PC-9 (cell line): ENCODE results near the gene GALNT9. TPM values are rescaled to one million over a fixed set of nuclear protein-coding genes. Genes with fewer than 3 reads are reported as not detected.

Source experiments
- BruUV-seq: library from RNA; stranded (reverse); fragments of 400-500 nt; replicated peaks from 2 replicates; lab custom pipeline; 2021; lab: Mats Ljungman, UMichigan
- CTCF ChIA-PET: fragments of 300-600 bp; sonication (Branson Sonifier 250); formaldehyde crosslinking; loops from one replicate; lab custom pipeline; 2022; ENCODE audit warnings: antibody characterized with exemption; lab: Charles Lee
- POLR2A ChIA-PET: fragments of 300-600 bp; sonication (Branson Sonifier 250); formaldehyde crosslinking; loops from one replicate; lab custom pipeline; 2022; ENCODE audit warnings: antibody characterized with exemption; ENCODE audit not compliant: unreplicated experiment; lab: Charles Lee
- DNase-seq, 2 experiments: peaks; one replicate each; pipeline versions ENCODE4 v3.0.0 to v3.0.0-alpha.2; 2015 to 2022; ENCODE audit warnings: mixed read lengths in 1 of 2
- H2AFZ ChIP-seq: fragments of 200-600 bp; sonication (generic); 2 replicates; pipeline ENCODE4 v1.8.1; 2017; ENCODE audit warnings: antibody characterized with exemption
- H3F3A ChIP-seq: fragments of 200-600 bp; sonication (generic); 2 replicates; pipeline ENCODE4 v1.8.1; 2017; ENCODE audit warnings: antibody characterized with exemption, mild to moderate bottlenecking, low read depth; ENCODE audit not compliant: insufficient read depth
- H3K27ac ChIP-seq: fragments of 200-600 bp; sonication (generic); 2 replicates; pipeline ENCODE4 v1.6.1; 2016; ENCODE audit warnings: mixed run types
- H3K27me3 ChIP-seq: fragments of 200-600 bp; sonication (generic); 2 replicates; pipeline ENCODE4 v1.6.1; 2016; ENCODE audit warnings: low read depth, mixed run types; ENCODE audit not compliant: insufficient read depth
- H3K36me3 ChIP-seq: fragments of 200-600 bp; sonication (generic); 2 replicates; pipeline ENCODE4 v1.6.1; 2016; ENCODE audit warnings: low read depth, mixed run types
- H3K4me1 ChIP-seq: fragments of 200-600 bp; sonication (generic); replicated peaks from 2 replicates; pipeline ENCODE4 v1.6.1; 2016; ENCODE audit warnings: mixed run types; ENCODE audit not compliant: insufficient read depth
- H3K4me2 ChIP-seq: fragments of 200-600 bp; sonication (generic); 2 replicates; pipeline ENCODE4 v1.6.1; 2017; ENCODE audit warnings: mixed run types
- H3K4me3 ChIP-seq: fragments of 200-600 bp; sonication (generic); 2 replicates; pipeline ENCODE4 v1.6.1; 2016; ENCODE audit warnings: mixed run types
- H3K79me2 ChIP-seq: fragments of 200-600 bp; sonication (generic); 2 replicates; pipeline ENCODE4 v1.6.1; 2017; ENCODE audit warnings: low read depth, mixed run types
- H3K9me2 ChIP-seq: fragments of 200-600 bp; sonication (generic); 2 replicates; pipeline ENCODE4 v1.8.1; 2017; ENCODE audit warnings: mild to moderate bottlenecking; ENCODE audit not compliant: insufficient read depth
- H3K9me3 ChIP-seq: fragments of 200-600 bp; sonication (generic); 2 replicates; pipeline ENCODE4 v1.8.1; 2016; ENCODE audit warnings: low read depth; ENCODE audit not compliant: insufficient read depth
- H4K20me1 ChIP-seq: fragments of 200-600 bp; sonication (generic); 2 replicates; pipeline ENCODE4 v1.8.1; 2017; ENCODE audit not compliant: insufficient read depth
- EZH2 ChIP-seq: fragments of 200-600 bp; sonication (generic); IDR thresholded peaks from 2 replicates; pipeline ENCODE4 v1.8.0; 2017; ENCODE audit warnings: antibody characterized with exemption, low read depth
- intact Hi-C: fragments of 100-400 bp; cut with micrococcal nuclease; formaldehyde crosslinking; loops from one replicate; pipeline ENCODE4 v1.10.0; 2022; ENCODE audit not compliant: unreplicated experiment
- total RNA-seq: library from RNA; stranded (reverse); gene quantifications from 2 replicates; pipeline ENCODE4 v1.2.3, GENCODE V29; 2021
- TF ChIP-seq, protein P1 (sequence below): fragments of 200-600 bp; sonication (generic); conservative IDR thresholded peaks from 2 replicates; pipeline ENCODE4 v1.6.1; 2017; ENCODE audit warnings: mixed run types, antibody characterized with exemption, mild to moderate bottlenecking, moderate library complexity

The GALNT9 gene
- total RNA-seq, 1 experiment from 2014 or later = 11.2 TPM

DNA sequence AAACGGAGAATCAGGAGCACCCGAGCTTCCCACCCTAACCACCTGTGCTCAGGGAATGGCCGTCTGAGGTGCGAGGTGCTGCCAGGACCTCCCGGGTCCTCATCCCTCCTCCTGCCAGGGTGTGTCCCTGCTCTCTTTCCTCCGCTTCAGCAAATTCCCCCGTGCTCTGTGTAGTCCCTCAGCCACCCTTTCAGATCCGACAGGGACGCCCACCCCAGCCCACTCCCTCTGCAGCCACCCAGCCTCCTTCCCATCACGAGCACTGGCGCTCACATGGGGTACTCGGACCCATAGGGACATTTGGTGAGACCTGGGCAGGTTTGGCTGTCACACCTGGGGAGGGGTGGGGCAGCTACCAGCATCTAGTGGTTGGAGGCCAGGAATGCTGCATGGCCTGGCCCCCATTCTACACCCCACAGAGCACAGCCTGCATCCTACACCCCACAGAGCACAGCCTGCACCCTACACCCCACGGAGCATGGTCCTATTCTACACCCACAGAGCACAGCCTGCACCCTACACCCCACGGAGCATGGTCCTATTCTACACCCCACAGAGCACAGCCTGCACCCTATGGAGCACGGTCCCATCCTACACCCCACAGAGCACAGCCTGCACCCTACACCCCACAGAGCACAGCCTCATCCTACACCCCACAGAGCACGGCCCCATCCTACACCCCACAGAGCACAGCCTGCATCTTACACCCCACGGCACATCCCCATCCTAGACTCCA is 12.7 kb downstream of the GALNT9 start:
- no peak overlapping the region for H2AFZ ChIP-seq
- no peaks in the 10 kb centered on the region for H3F3A ChIP-seq
- ChIA-PET POLR2A (no interaction called here), CTCF (interaction anchor here (0.6 kb wide), 1 partner anchor 168 kb away, joined by 8 read pairs; no protein-coding TSS in a partner anchor)
- H3K27me3 ChIP-seq = peaks cover 88% of the 10 kb centered on the region
- H3K9me2 ChIP-seq = no peaks in the 10 kb centered on the region
- H3K36me3 ChIP-seq = no peaks in the 10 kb centered on the region
- no TSS peak for BruUV-seq
- no peak for DNase-seq
- no peak overlapping the region for H3K4me2 ChIP-seq
- peaks cover 3% of the 10 kb centered on the region for H4K20me1 ChIP-seq
- intact Hi-C loops = no loop called here
- H3K9me3 ChIP-seq = no peaks in the 10 kb centered on the region
- no peaks in the 10 kb centered on the region for H3K79me2 ChIP-seq
- TF ChIP-seq, protein P1, sequence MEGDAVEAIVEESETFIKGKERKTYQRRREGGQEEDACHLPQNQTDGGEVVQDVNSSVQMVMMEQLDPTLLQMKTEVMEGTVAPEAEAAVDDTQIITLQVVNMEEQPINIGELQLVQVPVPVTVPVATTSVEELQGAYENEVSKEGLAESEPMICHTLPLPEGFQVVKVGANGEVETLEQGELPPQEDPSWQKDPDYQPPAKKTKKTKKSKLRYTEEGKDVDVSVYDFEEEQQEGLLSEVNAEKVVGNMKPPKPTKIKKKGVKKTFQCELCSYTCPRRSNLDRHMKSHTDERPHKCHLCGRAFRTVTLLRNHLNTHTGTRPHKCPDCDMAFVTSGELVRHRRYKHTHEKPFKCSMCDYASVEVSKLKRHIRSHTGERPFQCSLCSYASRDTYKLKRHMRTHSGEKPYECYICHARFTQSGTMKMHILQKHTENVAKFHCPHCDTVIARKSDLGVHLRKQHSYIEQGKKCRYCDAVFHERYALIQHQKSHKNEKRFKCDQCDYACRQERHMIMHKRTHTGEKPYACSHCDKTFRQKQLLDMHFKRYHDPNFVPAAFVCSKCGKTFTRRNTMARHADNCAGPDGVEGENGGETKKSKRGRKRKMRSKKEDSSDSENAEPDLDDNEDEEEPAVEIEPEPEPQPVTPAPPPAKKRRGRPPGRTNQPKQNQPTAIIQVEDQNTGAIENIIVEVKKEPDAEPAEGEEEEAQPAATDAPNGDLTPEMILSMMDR = no peak
- TF ChIP-seq EZH2 = no peak
- no peaks in the 10 kb centered on the region for H3K4me1 ChIP-seq
- H3K4me3 ChIP-seq = no peak overlapping the region
- no peak overlapping the region for H3K27ac ChIP-seq

DNA sequence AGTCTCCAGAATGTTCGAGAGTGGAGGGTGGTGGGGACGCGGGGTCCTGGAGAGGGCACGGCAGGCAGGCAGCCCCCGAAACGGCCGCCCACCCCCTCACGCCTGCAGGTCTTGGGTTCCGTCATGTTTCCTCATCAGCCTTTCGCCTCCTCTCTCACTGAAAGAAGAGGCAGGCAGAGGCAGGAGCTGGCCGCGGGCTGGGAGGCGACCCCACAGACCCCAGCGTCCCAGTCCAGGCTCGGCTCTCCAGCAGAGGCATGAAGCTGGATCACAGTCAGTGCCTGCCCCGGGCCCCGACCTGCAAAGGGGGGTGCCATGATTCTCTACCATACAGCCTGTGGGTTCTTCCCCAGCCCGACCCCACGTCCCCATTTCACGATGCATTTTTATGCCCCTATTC is 13.4 kb downstream of the GALNT9 start:
- Histone ChIP-seq H3K27ac (no peak overlapping the region), H3K4me2 (no peak overlapping the region), H3K79me2 (no peaks in the 10 kb centered on the region), H3K36me3 (no peaks in the 10 kb centered on the region), H3K4me1 (no peaks in the 10 kb centered on the region), H3F3A (no peaks in the 10 kb centered on the region), H3K9me3 (no peaks in the 10 kb centered on the region), H3K9me2 (no peaks in the 10 kb centered on the region), H4K20me1 (peaks cover 3% of the 10 kb centered on the region; the same call in 1 of the 2 replicates), H2AFZ (no peak overlapping the region), H3K27me3 (peaks cover 88% of the 10 kb centered on the region), H3K4me3 (no peak overlapping the region)
- no peak for TF ChIP-seq EZH2
- TF ChIP-seq, protein P1 = no peak
- DNase-seq = no peak
- ChIA-PET POLR2A (no interaction called here), CTCF (no interaction called here)
- intact Hi-C loops = no loop called here
- BruUV-seq = no TSS peak

DNA sequence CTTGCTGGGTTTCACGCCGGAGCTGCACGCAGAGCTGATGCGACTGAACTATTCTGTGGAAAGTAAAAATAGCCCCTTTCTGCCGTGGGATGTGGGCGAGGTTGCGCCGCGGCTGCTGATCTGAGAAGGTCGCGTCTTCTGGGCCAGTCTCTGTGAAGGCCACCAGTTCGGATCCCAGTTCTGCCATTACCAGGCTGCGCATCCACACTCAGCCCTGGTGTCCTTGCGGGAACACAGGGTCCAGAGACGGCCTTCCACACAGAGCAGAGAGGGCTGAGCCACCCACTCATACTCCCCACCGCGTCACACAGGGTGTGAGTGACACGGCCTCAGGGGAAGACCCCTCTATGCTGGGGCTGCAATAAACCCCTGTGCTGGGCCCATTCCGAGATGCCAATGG is 13.9 kb downstream of the GALNT9 start:
- ChIA-PET CTCF (no interaction called here), POLR2A (no interaction called here)
- H3K4me3 ChIP-seq = no peak overlapping the region
- no peak for DNase-seq
- H3F3A ChIP-seq = no peaks in the 10 kb centered on the region
- no peak overlapping the region for H2AFZ ChIP-seq
- H3K4me1 ChIP-seq = no peaks in the 10 kb centered on the region
- TF ChIP-seq, protein P1 = no peak
- TF ChIP-seq EZH2 = no peak
- peaks cover 3% of the 10 kb centered on the region; the same call in 1 of the 2 replicates for H4K20me1 ChIP-seq
- H3K4me2 ChIP-seq = no peak overlapping the region
- H3K36me3 ChIP-seq = no peaks in the 10 kb centered on the region
- no peaks in the 10 kb centered on the region for H3K9me2 ChIP-seq
- H3K79me2 ChIP-seq = no peaks in the 10 kb centered on the region
- BruUV-seq = no TSS peak
- H3K27ac ChIP-seq = no peak overlapping the region
- H3K9me3 ChIP-seq = no peaks in the 10 kb centered on the region
- intact Hi-C loops = no loop called here
- peaks cover 88% of the 10 kb centered on the region for H3K27me3 ChIP-seq
